Endothelial cell of umbilical vein (primary cell): Measurements from ENCODE around the gene CLC. TPM values are rescaled to one million over a fixed set of nuclear protein-coding genes. Genes with fewer than 3 reads are reported as not detected.
A peak's percentile ranks its signal among the peaks of the same experiment; 100 is the strongest.
"Not testable (repeated sequence)": the region's sequence is repeated elsewhere in the genome, so short reads cannot be mapped to it uniquely, and the experiment has no call there.

ENCODE experiments used
- BruUV-seq: library from RNA; stranded (reverse); fragments of 400-500 nt; replicated peaks from 2 replicates; lab custom pipeline; 2021; lab: Mats Ljungman, UMichigan
- CTCF ChIA-PET: fragments of 300-600, 350-600 bp; sonication (Branson Sonifier 250); formaldehyde crosslinking; loops from one replicate; lab custom pipeline; 2021; ENCODE audit warnings: antibody characterized with exemption, inconsistent platforms; lab: Charles Lee
- POLR2A ChIA-PET: fragments of 300-600, 350-600 bp; sonication (Branson Sonifier 250); formaldehyde crosslinking; loops from one replicate; lab custom pipeline; 2021; ENCODE audit warnings: antibody characterized with exemption, inconsistent platforms; lab: Charles Lee
- DNase-seq: peaks from one replicate; pipeline ENCODE4 v3.0.0-alpha.2; 2011; ENCODE audit warnings: low read depth, low spot score
- FAIRE-seq: peaks from 2 replicates; lab custom pipeline; 2011; peaks lifted over from hg19 to GRCh38; lab: Jason Lieb, UNC
- H2AFZ ChIP-seq: 2 replicates; pipeline ENCODE4 v1.6.0; 2012; ENCODE audit warnings: low read depth, low read length, control low read depth, inconsistent platforms
- H3K27ac ChIP-seq: 2 replicates; pipeline ENCODE4 v1.5.1; 2011; ENCODE audit warnings: low read depth, mild to moderate bottlenecking, control low read depth, low read length, moderate library complexity; ENCODE audit not compliant: insufficient read depth
- H3K27me3 ChIP-seq, 2 experiments: 2 replicates each; pipeline versions ENCODE4 v1.6.0 to v1.6.1; 2011; ENCODE audit warnings: low read length in 2 of 2, mixed read lengths in 1 of 2; ENCODE audit not compliant: control insufficient read depth in 2 of 2, insufficient read depth in 2 of 2
- H3K36me3 ChIP-seq, 2 experiments: 2 replicates in 1 of 2; 3 replicates in 1 of 2; pipeline ENCODE4 v1.5.1; 2011; ENCODE audit warnings: low read length in 2 of 2, mild to moderate bottlenecking in 1 of 2, moderate library complexity in 1 of 2; ENCODE audit not compliant: control insufficient read depth in 2 of 2, insufficient read depth in 2 of 2; ENCODE audit errors: extremely low read depth in 1 of 2
- H3K4me1 ChIP-seq: 3 replicates; pipeline ENCODE4 v1.5.1; 2011; ENCODE audit warnings: mild to moderate bottlenecking, low read length; ENCODE audit not compliant: control insufficient read depth, insufficient read depth; ENCODE audit errors: extremely low read depth
- H3K4me2 ChIP-seq: 2 replicates; pipeline ENCODE4 v1.6.1; 2011; ENCODE audit warnings: low read length, control low read depth, mixed read lengths; ENCODE audit not compliant: insufficient read depth
- H3K4me3 ChIP-seq, 3 experiments: fragments of 200-600 bp in 1 of 3; sonication (generic), shearing (Covaris generic) in 1 of 3; replicated peaks in 1 of 3; 2 replicates each; pipeline ENCODE4 v1.5.1; 2011 to 2016; ENCODE audit warnings: control low read depth in 3 of 3, low read length in 3 of 3, mild to moderate bottlenecking in 2 of 3, inconsistent platforms in 1 of 3, low read depth in 1 of 3, moderate library complexity in 1 of 3; ENCODE audit not compliant: insufficient read depth in 1 of 3
- H3K79me2 ChIP-seq: 2 replicates; pipeline ENCODE4 v1.6.0; 2012; ENCODE audit warnings: low read length, inconsistent platforms; ENCODE audit not compliant: control insufficient read depth, insufficient read depth
- H3K9ac ChIP-seq: replicated peaks from 2 replicates; pipeline ENCODE3; 2011; ENCODE audit warnings: low read length, control low read depth; ENCODE audit not compliant: insufficient read depth; ENCODE audit errors: extremely low read depth
- H3K9me1 ChIP-seq: replicated peaks from 3 replicates; pipeline ENCODE4 v1.6.0; 2011; ENCODE audit warnings: mild to moderate bottlenecking, low read length; ENCODE audit not compliant: control insufficient read depth, insufficient read depth; ENCODE audit errors: extremely low read depth
- H3K9me3 ChIP-seq: replicated peaks from 2 replicates; pipeline ENCODE4 v1.5.1; 2012; ENCODE audit warnings: low read length, inconsistent platforms; ENCODE audit not compliant: control insufficient read depth, insufficient read depth
- H4K20me1 ChIP-seq: replicated peaks from 2 replicates; pipeline ENCODE3; 2011; ENCODE audit warnings: mild to moderate bottlenecking, low read length; ENCODE audit not compliant: control insufficient read depth, insufficient read depth; ENCODE audit errors: extremely low read depth
- GATA2 ChIP-seq: IDR thresholded peaks from 2 replicates; pipeline ENCODE4 v1.7.0; 2011; ENCODE audit warnings: low read depth, mild to moderate bottlenecking, moderate library complexity, mixed read lengths, low read length; ENCODE audit not compliant: insufficient read length, insufficient read depth
- JUN ChIP-seq: IDR thresholded peaks from 2 replicates; pipeline ENCODE4 v1.6.1; 2011; ENCODE audit warnings: borderline replicate concordance, low read depth; ENCODE audit not compliant: insufficient read length, insufficient read depth
- dilution Hi-C: fragments of 300-500 bp; cut with MboI; formaldehyde crosslinking; loops from one replicate; pipeline ENCODE4 v1.15.0; 2019; ENCODE audit warnings: low sequenced_read_pairs; ENCODE audit not compliant: extremely low pct_ligation_motif_present
- intact Hi-C: fragments of 100-400 bp; cut with micrococcal nuclease; formaldehyde crosslinking; loops from one replicate; pipeline ENCODE4 v1.10.0; 2022
- polyA plus RNA-seq, 4 experiments: library from polyadenylated mRNA; depleted of rRNA in 3 of 4; stranded (reverse) in 3 of 4; unstranded in 1 of 4; fragments of >200 nt; gene quantifications; 2 replicates each; pipeline versions ENCODE4 v1.2.1 to v1.2.3, GENCODE V29; 2011 to 2012; ENCODE audit warnings: missing spikeins in 1 of 4
- total RNA-seq: library from RNA; stranded (reverse); gene quantifications from 2 replicates; pipeline ENCODE4 v1.2.3, GENCODE V29; 2021
- TF ChIP-seq, protein P1 (sequence below), 2 donors: IDR thresholded peaks; 1 replicate in 1 of 2; 2 replicates in 1 of 2; pipeline ENCODE4 v1.5.1; 2011; ENCODE audit warnings: low read length in 2 of 2, mild to moderate bottlenecking in 2 of 2, moderate library complexity in 2 of 2, control low read depth in 1 of 2, inconsistent platforms in 1 of 2, low read depth in 1 of 2; ENCODE audit not compliant: insufficient read depth in 1 of 2; ENCODE audit errors: extremely low read depth in 1 of 2

Gene CLC
- total and polyA plus RNA-seq, 2 donors (not counting 3 experiments of a cell fraction or from before 2014, with no cell fraction given): not detected

- BruUV-seq: no TSS peak
- ChIA-PET CTCF (interaction anchor here (0.5 to 1.6 kb wide), 9 partner anchors 10 to 1355 kb away, joined by 3 to 21 read pairs (median 4); partner anchors contain the start of genes DYRK1B and PSMC4), POLR2A (no interaction called here)
- dilution Hi-C loops: no loop called here
- no peaks in the 10 kb centered on the region for H3K27me3 ChIP-seq
- H3K27ac ChIP-seq: no peak overlapping the region
- H3K9me3 ChIP-seq: no peaks in the 10 kb centered on the region
- no peak overlapping the region for H2AFZ ChIP-seq
- peak; percentile 87 for FAIRE-seq
- H3K36me3 ChIP-seq: no peaks in the 10 kb centered on the region
- H3K4me3 ChIP-seq: no peak overlapping the region
- DNase-seq: peak; percentile 43
- H4K20me1 ChIP-seq: no peaks in the 10 kb centered on the region
- intact Hi-C loops: loop anchor here (1.0 kb wide), 2 partner anchors 79 to 214 kb away; no protein-coding TSS in a partner anchor
- H3K4me1 ChIP-seq: no peaks in the 10 kb centered on the region
- no peak overlapping the region for H3K4me2 ChIP-seq
- H3K79me2 ChIP-seq: no peaks in the 10 kb centered on the region
- H3K9ac ChIP-seq: no peak overlapping the region
- H3K9me1 ChIP-seq: no peaks in the 10 kb centered on the region
- TF ChIP-seq GATA2 (no peak), JUN (no peak)
- TF ChIP-seq, protein P1, sequence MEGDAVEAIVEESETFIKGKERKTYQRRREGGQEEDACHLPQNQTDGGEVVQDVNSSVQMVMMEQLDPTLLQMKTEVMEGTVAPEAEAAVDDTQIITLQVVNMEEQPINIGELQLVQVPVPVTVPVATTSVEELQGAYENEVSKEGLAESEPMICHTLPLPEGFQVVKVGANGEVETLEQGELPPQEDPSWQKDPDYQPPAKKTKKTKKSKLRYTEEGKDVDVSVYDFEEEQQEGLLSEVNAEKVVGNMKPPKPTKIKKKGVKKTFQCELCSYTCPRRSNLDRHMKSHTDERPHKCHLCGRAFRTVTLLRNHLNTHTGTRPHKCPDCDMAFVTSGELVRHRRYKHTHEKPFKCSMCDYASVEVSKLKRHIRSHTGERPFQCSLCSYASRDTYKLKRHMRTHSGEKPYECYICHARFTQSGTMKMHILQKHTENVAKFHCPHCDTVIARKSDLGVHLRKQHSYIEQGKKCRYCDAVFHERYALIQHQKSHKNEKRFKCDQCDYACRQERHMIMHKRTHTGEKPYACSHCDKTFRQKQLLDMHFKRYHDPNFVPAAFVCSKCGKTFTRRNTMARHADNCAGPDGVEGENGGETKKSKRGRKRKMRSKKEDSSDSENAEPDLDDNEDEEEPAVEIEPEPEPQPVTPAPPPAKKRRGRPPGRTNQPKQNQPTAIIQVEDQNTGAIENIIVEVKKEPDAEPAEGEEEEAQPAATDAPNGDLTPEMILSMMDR (IDR thresholded peaks at IDR 0.05; ENCODE audit: extremely low read depth in 1 of 2, insufficient read depth in 1 of 2, low read depth in 1 of 2, low read length in 2 of 2): peak; percentile 80 to 82
Observed at GRCh38 chr19:39765091-39766076, 27.6 kb upstream of the CLC start.

DNA sequence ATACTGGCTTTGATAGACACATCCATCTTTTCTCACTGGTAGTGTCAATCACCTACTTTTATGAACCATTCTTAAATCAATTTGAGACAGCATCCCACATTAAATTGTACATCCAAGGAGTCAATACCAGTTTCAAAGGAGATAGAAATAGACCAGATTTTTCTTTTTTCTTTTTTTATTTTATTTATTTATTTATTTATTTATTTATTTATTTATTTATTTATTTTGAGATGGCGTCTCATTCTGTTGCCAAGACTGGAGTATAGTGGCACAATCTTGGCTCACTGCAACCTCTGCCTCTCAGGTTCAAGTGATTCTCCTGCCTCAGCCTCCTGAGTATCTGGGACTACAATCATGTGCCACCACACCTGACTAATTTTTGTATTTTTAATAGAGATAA lies 24.0 kb upstream of the CLC start:
- H3K4me3 ChIP-seq, H3K9me1 ChIP-seq, H3K27ac ChIP-seq, H4K20me1 ChIP-seq, POLR2A ChIA-PET, CTCF ChIA-PET, DNase-seq, H2AFZ ChIP-seq, BruUV-seq, intact Hi-C loops, dilution Hi-C loops, H3K4me1 ChIP-seq, FAIRE-seq, H3K27me3 ChIP-seq, H3K4me2 ChIP-seq, H3K36me3 ChIP-seq, H3K9me3 ChIP-seq, H3K9ac ChIP-seq, H3K79me2 ChIP-seq: not testable (repeated sequence)
